Omental fat pad (tissue), 4 donors: ENCODE measurements around the gene FRAS1. TPM values are rescaled to one million over a fixed set of nuclear protein-coding genes. Genes with fewer than 3 reads are reported as not detected.

Experiments used
- ATAC-seq: fragments of 150-250 bp; one replicate; pipeline ENCODE4 v1.9.1; 2016; ENCODE audit warnings: mild to moderate bottlenecking, moderate library complexity; ENCODE audit not compliant: low FRiP score
- DNase-seq: peaks from one replicate; pipeline ENCODE4 v3.0.0-alpha.2; 2019; ENCODE audit warnings: low spot score
- CTCF ChIP-seq, 3 donors: fragments of 450-650 bp; IDR thresholded peaks; one replicate each; pipeline ENCODE4 v1.5.1; 2016 to 2017; ENCODE audit warnings: antibody characterized with exemption in 3 of 3, mild to moderate bottlenecking in 3 of 3, moderate library complexity in 2 of 3
- total RNA-seq, 4 donors: library from RNA; depleted of rRNA; stranded (reverse); fragments of >200 nt; gene quantifications; one replicate each; pipeline ENCODE4 v1.1.0, GENCODE V29; 2016

Gene FRAS1
- total RNA-seq, 4 donors from 2014 or later: 0.47 to 40.5 (median 7.7) TPM

GRCh38 chr4:78070731-78071282 lies 13.7 kb downstream of the FRAS1 start:
- ATAC-seq: no peak
- TF ChIP-seq CTCF (IDR thresholded peaks at IDR 0.05): no peak
- no peak for DNase-seq

- no peak for TF ChIP-seq CTCF (IDR thresholded peaks at IDR 0.05)
- ATAC-seq (no peak), DNase-seq (no peak)
These were observed 17.6 kb downstream of the FRAS1 start for GRCh38 chr4:78074759-78075158.

GRCh38 chr4:78075986-78076385 lies 18.9 kb downstream of the FRAS1 start:
- no peak for TF ChIP-seq CTCF (IDR thresholded peaks at IDR 0.05)
- no peak for DNase-seq
- ATAC-seq: no peak

- no peak for TF ChIP-seq CTCF (IDR thresholded peaks at IDR 0.05)
- DNase-seq: no peak
- ATAC-seq: no peak
These were observed 21.0 kb downstream of the FRAS1 start for GRCh38 chr4:78078101-78078500.

- no peak for ATAC-seq
- no peak for TF ChIP-seq CTCF (IDR thresholded peaks at IDR 0.05)
- DNase-seq: no peak
These were observed 22.8 kb downstream of the FRAS1 start for GRCh38 chr4:78079726-78080430.

- no peak for DNase-seq
- TF ChIP-seq CTCF (IDR thresholded peaks at IDR 0.05): no peak
- no peak for ATAC-seq
These were observed 24.4 kb downstream of the FRAS1 start for GRCh38 chr4:78081541-78081940.

- ATAC-seq: no peak
- no peak for DNase-seq
- no peak for TF ChIP-seq CTCF (IDR thresholded peaks at IDR 0.05)
These were observed 25.9 kb downstream of the FRAS1 start for GRCh38 chr4:78083035-78083434.
